GM21528 (cell line): ENCODE measurements around the gene FAM53B.

Experiments used
- ATAC-seq: cut with Tn5 transposase; IDR thresholded peaks from one replicate; pipeline ENCODE4 v1.9.1; 2021; ENCODE audit warnings: mild to moderate bottlenecking, moderate library complexity; ENCODE audit not compliant: unreplicated experiment, low FRiP score

The FAM53B gene

DNA sequence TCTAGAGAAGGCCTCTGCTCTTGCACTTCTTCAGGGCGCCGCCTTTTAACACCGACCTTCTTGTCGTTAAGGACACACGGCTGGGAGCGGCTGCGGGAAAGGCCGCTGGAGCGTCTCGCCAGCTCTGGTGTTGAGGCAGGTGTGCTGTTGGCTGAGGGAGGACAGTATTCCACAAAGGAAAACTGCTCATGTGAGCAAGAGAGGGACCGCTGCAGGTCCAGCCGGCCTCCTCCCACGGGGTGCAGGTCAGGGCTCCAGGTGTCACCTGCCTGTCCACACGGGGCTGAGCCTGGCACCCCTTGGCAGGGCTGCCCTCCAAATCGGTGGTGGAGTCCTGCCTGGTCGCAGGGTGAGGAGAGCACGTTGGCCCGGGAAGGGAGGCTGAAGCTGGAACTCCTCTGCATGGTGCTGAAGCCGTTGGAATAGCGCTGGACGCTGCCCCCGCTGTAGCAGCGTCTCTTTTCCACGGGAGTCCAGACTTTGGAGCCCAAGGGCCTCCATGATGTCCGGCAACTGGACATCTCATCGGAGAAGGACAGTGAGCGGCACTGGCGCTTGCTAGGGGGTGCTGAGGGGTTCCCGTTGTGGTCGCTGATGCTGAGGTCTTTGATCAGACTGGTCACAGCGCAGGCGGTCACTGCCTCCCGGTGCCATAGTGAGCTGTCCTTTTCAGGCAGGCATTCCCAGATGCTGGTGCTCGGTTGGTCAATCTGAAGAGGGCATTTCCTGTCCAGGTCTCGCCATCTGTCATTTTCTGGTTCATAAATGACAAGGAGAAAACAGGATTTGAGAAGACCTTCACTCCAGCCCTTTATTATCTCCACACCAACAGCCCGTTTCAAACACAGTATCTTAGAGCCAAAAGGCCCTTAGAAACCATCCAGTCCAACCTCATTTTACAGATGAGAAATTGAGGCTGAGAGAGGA, 62.3 kb downstream of the FAM53B start:
- no peak for ATAC-seq

DNA sequence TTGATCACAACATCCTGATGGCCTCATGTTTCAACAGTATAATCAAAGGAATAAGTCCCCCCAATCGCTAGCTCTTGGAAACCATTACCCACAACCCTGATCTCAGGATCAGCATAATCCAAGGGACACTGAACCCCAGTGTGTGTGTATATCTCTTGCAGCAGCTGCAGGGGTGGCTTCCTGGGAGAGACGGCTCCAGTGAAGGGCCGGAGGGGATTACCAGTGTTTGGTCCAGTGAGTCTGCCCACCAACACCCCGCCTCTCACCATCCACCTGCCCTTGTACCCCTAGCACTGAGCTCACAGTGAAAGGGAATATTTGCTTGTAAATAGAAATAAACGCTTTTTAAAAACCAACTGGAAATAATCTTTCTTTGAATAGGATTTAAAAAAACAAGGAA, 63.1 kb downstream of the FAM53B start:
- ATAC-seq: no peak

DNA sequence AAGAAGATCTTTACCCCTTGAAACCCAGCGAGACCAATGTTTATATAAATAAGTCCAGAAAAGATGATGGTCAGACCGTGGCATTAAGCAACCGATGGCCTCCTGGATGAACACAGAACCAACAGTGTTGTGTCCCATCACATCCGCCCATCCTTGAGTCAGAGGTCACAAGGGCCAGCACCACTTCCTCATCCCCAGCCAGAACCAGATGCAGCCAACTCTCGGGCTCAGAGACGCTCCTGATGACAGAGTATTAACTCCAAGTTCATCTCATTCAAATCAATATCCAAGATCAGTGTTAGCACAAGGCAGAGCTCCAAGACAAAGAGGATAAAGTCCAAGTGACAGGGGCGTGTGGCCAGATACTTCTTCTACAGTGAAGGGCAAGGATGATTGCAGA, 63.5 kb downstream of the FAM53B start:
- ATAC-seq: no peak

- no peak for ATAC-seq
Observed at GRCh38 chr10:124679401-124679800, 64.8 kb downstream of the FAM53B start.

GRCh38 chr10:124678557-124679240, 65.5 kb downstream of the FAM53B start:
- no peak for ATAC-seq

DNA sequence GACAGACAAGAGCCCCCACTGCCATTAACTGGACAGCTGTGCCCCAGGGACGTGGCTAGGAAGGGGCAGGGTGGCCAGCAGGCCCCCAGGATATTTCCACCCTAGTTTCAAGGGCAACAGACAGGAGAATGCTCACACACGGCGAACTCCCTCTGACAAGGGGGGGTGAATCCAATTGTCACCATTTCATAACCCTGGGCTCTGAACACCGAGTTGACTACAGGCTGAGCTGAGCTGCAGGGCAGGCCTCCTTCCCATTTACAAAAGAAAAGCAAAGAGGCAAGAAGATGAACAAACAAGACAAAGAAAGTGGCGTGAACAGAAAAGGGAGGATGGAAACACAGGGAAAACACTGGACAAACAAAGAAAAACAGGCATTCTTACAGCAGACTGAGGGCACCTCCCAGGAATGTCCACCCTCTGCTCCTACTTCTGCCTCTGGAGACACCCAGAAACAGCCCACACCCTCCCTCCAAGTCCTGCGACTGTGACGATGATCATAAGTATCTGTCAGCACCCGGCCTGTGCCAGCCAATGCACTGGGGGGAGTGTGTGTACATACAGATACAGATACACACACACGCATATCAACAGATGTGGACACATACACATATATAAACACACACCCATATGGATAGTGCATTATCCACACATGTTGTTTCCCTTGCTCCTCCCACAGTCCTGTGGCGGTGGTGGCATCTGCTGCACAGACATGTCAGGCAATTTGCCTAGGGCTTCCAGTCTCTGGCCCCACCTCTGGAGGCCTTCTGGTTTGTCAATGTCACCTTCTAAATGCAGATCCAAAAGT, 66.2 kb downstream of the FAM53B start:
- no peak for ATAC-seq

DNA sequence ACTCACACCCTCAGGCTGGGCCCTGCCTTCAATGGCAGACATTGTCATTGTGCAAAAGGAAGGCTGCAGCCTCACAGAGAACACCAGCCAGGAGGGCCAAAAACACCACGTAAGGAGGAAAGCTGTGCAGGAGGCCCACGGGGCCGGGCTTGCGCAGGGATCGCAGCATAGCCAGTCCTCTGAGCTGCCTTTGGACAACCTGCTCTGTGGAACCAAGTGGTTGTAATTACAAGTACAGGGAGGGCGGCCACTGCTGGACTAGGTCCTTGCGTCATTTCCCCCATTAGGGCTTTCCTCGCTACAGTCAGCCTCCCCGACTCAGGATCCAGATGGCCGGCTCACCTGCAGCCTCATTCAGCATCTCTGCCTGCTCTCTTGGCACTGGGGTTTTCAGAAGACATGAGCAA, 66.9 kb downstream of the FAM53B start:
- ATAC-seq: no peak

GRCh38 chr10:124676416-124677062, 67.6 kb downstream of the FAM53B start:
- no peak for ATAC-seq

DNA sequence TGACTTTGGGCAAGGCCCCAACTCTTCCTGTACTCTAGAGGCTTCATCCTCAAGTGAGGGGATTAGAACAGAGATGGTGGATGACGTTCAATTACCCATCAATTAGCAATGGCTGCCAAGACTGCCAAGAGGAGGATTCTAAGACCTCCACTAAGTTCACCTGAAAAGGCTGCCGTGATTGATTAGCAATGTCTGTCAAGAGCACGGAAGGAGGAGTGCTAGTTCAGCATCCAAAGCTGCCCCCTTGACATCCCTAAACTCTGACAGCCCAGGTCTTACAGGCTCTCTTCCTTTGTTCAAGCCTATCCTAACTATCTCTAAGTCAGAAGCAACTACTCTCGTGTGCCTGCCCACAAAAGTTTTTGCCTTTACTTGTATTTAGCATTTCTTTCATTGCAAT, 68.4 kb downstream of the FAM53B start:
- ATAC-seq: no peak

DNA sequence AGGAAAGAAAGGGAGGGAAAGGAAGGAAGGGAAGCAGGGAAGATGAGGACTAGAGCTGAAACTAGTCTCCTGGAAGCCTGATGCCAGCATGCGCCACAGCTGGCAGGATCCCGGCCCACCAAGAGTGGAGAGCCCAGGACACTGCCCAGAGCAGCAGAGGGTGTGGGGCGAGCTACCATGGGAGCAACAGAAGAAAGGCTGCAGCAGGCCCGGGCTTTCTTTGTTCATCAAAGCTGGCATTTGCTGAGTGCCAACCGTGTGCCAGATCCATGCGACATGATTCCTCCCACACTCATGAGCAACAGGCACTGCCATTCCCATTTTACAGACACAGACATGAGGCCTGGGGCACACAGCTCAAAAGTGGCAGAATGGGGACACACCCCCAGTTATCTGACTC, 68.9 kb downstream of the FAM53B start:
- no peak for ATAC-seq

DNA sequence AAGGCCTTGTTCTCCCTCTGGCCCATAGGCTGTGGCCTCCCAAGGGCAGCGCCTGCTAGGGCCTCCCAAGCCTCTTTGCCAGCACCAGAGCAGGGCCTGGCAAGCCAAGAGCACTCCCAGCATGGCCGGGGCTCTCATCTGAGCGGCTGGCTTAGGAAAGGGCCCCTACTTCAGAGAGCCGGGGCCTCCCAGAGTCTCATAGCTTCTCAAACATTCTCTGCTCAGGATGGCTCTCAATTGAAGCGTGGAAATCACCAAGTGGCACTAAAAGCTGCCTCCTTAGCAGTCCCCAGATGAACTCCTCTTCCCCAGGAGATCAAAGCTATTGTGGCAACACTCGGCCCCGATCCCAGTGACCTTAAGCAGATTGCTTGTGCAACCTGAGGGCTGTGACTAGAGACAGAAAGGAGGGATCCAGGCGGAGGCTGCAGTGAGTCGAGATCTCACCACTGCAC, 69.4 kb downstream of the FAM53B start:
- ATAC-seq: no peak

- no peak for ATAC-seq
Observed at GRCh38 chr10:124672181-124672638, 72.0 kb downstream of the FAM53B start.

- no peak for ATAC-seq
Observed at GRCh38 chr10:124671486-124672075, 72.6 kb downstream of the FAM53B start.

DNA sequence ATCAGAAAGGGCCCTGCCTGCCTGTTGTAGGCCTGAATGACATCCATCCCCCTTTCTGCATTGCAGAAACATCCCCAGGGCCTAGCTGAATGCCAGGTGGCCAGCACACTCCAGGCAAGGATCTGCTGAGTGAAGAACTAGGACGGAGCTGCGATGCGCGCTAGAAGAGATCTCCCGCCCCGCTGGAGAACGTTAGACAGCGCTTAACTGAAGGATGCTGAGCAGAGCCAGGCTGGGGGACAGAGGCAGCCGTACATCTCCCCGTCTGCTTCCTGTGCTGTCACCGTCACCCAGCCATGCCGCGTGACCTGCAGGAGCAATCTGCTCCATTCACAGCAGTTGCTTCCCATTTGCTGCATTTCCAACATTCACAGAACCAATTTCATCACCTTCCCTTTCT, 73.3 kb downstream of the FAM53B start:
- ATAC-seq: no peak

DNA sequence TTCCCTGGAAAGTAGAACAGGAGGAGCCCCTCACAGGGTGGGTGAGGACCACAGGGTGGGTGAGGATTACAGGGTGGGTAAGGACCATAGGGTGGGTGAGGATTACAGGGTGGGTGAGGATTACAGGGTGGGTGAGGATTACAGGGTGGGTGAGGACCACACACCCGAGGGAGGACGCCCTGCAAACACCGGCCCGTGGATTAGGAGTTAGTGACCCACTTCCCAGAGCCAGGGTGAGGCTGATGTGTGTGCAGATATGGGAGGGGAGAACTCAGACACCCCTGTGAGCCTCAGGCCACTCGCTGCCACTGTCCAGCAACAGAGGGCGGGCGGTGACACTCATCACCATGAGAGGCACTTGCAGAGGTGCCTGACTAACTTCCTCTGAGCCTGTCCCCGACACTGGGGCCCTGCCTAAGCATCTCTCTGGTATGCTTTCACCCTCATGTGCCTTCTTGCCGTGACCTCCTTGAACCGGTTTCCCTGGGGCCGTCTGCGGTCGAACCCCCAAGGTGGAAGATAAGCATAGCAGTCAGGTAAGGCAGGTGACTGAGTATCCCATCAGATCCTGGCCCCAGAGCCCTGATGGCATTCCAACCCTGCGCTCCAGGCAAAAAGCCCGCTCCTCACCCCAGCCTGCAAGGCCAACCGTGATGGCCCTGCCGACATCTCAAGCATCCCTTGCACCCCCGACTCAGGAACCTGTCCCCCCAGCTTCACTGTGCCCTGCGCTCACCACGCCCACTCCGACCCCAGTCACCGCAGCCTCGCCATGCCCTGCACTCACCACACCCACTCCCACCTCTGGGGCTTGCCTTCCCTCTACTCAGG, 74.1 kb downstream of the FAM53B start:
- no peak for ATAC-seq

GRCh38 chr10:124669141-124669823, 74.9 kb downstream of the FAM53B start:
- no peak for ATAC-seq

GRCh38 chr10:124668517-124669051, 75.6 kb downstream of the FAM53B start:
- ATAC-seq: no peak
